Esophagus squamous epithelium (tissue), 4 donors: ENCODE data around the gene DNAH11.

Experiments
- POLR2A ChIP-seq, 4 donors: fragments of 450-650 bp; IDR thresholded peaks; one replicate each; pipeline ENCODE4 v1.6.1; 2017; ENCODE audit warnings: antibody characterized with exemption in 4 of 4, mild to moderate bottlenecking in 4 of 4, moderate library complexity in 3 of 4
- TF ChIP-seq, protein P1 (sequence below), 6 experiments: fragments of 450-650 bp in 4 of 6; fragments of 200-600 bp in 2 of 6; sonication (generic) in 2 of 6; IDR thresholded peaks; one replicate each; pipeline ENCODE4 v1.5.1; 2016 to 2019; ENCODE audit warnings: antibody characterized with exemption in 6 of 6, mild to moderate bottlenecking in 4 of 6, moderate library complexity in 4 of 6

DNA sequence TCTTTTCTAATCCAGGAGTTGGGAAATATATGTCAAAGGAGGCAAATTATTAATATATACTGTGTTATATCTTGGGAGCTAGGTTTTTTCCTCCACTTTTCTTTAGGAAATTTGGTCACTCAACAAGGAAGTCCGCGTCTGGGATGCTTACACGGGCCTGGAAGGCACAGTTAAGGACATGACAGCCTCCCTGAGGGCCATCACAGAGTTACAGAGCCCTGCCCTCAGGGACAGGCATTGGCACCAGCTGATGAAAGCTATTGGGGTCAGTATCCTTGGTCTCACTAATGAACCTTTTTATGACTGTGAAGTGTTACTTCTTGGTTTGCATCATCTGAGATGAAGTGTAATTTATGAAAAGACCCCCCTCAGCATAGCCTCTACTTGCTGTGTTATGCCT is 74.7 kb downstream of the DNAH11 start:
- TF ChIP-seq, protein P1, sequence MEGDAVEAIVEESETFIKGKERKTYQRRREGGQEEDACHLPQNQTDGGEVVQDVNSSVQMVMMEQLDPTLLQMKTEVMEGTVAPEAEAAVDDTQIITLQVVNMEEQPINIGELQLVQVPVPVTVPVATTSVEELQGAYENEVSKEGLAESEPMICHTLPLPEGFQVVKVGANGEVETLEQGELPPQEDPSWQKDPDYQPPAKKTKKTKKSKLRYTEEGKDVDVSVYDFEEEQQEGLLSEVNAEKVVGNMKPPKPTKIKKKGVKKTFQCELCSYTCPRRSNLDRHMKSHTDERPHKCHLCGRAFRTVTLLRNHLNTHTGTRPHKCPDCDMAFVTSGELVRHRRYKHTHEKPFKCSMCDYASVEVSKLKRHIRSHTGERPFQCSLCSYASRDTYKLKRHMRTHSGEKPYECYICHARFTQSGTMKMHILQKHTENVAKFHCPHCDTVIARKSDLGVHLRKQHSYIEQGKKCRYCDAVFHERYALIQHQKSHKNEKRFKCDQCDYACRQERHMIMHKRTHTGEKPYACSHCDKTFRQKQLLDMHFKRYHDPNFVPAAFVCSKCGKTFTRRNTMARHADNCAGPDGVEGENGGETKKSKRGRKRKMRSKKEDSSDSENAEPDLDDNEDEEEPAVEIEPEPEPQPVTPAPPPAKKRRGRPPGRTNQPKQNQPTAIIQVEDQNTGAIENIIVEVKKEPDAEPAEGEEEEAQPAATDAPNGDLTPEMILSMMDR (IDR thresholded peaks at IDR 0.05): no peak
- no peak for TF ChIP-seq POLR2A (IDR thresholded peaks at IDR 0.05)
